ENCODE data around the gene MED17.

GRCh38 chr11:93744669-93745004 is 39.4 kb upstream of the MED17 start:
- TF ChIP-seq GATA2 (IDR thresholded peaks at IDR 0.05; ENCODE audit: low read depth, low read length) (no peak), GATA3 (IDR thresholded peaks at IDR 0.05; ENCODE audit: low read depth, low read length) (no peak)

All from SH-SY5Y (cell line).